ENCODE results near the gene SPATA16. TPM values are rescaled to one million over a fixed set of nuclear protein-coding genes. Genes with fewer than 3 reads are reported as not detected.

SPATA16 gene
- total RNA-seq, 2 donors from 2014 or later = not detected

DNA sequence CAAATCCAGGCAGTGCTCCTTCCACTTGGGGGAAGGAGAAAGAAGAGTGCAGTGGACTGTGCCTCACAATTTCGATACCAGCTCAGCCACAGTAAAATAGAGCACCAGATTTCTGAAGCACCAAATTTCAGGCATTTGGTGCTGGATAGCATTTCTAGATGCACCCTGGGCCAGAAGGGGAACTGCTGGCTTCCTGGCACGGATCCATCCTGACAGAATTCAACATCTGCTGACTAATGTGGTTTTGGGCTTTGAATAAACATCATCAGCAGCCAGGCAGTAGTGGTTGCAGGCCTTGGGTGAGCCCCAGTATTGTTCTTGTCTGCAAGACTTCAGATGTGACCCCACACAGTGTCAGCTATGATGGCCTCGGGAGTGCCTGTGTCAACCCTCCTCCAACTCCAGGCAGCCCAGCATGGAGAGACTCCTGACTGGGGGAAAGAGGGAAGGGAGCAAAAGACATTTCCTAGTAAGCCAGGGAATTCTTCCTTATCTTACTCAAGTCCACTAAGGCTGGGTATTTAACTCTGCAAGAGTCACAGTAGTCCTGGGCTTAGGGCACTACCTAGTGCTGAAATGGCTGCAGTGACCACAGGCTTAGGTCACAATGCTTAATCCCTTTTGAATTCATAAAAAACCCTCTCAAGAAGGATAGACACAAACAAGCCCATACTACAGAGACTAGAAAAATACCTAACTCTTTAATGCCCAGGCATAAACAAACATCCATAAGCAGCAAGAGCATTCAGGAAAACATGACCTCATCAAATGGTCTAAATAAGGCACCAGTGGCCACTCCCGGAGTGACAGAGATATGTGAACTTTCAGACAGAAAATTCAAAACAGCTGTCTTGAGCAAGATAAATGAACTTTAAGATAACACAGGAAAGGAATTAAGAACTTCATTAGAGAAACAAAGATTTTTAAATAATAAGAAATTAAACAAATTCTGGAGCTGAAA is 74.7 kb downstream of the SPATA16 start:
- Histone ChIP-seq H3K4me3 (ENCODE audit: low read length) (no peak overlapping the region), H3K36me3 (ENCODE audit: control insufficient read depth, insufficient read depth, low read length) (no peaks in the 10 kb centered on the region), H3K4me1 (ENCODE audit: control insufficient read depth, insufficient read depth, low read length) (no peaks in the 10 kb centered on the region), H3K9me3 (ENCODE audit: control insufficient read depth, low read length) (no peaks in the 10 kb centered on the region), H3K9ac (ENCODE audit: extremely low read depth, low read length, poor library complexity, severe bottlenecking) (no peak overlapping the region), H3K27me3 (ENCODE audit: control insufficient read depth, insufficient read depth, low read length, poor library complexity, severe bottlenecking) (no peaks in the 10 kb centered on the region), H3K27ac (ENCODE audit: low read depth, low read length) (no peak overlapping the region)
- H3K4me1 Mint-ChIP-seq = peaks cover 5% of the 10 kb centered on the region
- H3K27ac Mint-ChIP-seq = no peak overlapping the region
- H3K4me3 Mint-ChIP-seq = no peak overlapping the region
- no peaks in the 10 kb centered on the region for H3K36me3 Mint-ChIP-seq (ENCODE audit: low read depth)
- no peaks in the 10 kb centered on the region for H3K27me3 Mint-ChIP-seq (ENCODE audit: insufficient read depth)
- 50 to 69% methylated on average over 2 to 4 of the region's 4 CpGs for WGBS, 2 experiments (ENCODE audit: insufficient coverage in 1 of 2, insufficient read length in 1 of 2)
- peaks cover 2% of the 10 kb centered on the region for H3K9me3 Mint-ChIP-seq
- no peak for DNase-seq
- peak; percentile 38 for TF ChIP-seq CTCF (conservative IDR thresholded peaks at IDR 0.05)

GRCh38 chr3:173065543-173065981 is 75.5 kb downstream of the SPATA16 start:
- Histone ChIP-seq H3K4me1 (ENCODE audit: control insufficient read depth, insufficient read depth, low read length) (no peaks in the 10 kb centered on the region), H3K9me3 (ENCODE audit: control insufficient read depth, low read length) (no peaks in the 10 kb centered on the region)

DNA sequence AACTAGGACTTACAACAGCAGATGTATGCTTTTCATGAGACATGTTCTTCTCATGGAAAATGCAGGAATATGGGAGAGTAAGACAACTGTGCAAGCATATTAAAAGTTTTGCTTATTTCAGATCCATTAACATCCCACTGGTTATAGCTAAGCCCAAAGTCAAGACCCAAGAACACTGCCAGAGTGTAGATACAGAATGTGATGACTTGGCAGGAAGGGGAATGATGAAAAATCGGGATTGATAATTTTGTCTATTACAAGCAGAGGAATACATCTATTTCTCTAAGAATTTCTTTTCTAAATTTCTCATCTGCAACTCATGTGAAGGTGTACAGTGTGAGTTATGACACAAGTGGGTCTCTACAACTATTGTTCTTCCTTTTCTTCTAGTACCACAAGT is 76.4 kb downstream of the SPATA16 start:
- H3K36me3 Mint-ChIP-seq (ENCODE audit: low read depth) = no peaks in the 10 kb centered on the region
- Histone ChIP-seq H3K4me3 (ENCODE audit: low read length) (no peak overlapping the region), H3K9me3 (ENCODE audit: control insufficient read depth, low read length) (no peaks in the 10 kb centered on the region), H3K4me1 (ENCODE audit: control insufficient read depth, insufficient read depth, low read length) (no peaks in the 10 kb centered on the region), H3K9ac (ENCODE audit: extremely low read depth, low read length, poor library complexity, severe bottlenecking) (no peak overlapping the region), H3K27me3 (ENCODE audit: control insufficient read depth, insufficient read depth, low read length, poor library complexity, severe bottlenecking) (no peaks in the 10 kb centered on the region), H3K36me3 (ENCODE audit: control insufficient read depth, insufficient read depth, low read length) (no peaks in the 10 kb centered on the region), H3K27ac (ENCODE audit: low read depth, low read length) (no peak overlapping the region)
- H3K4me1 Mint-ChIP-seq = peaks cover 6% of the 10 kb centered on the region
- no peaks in the 10 kb centered on the region for H3K27me3 Mint-ChIP-seq (ENCODE audit: insufficient read depth)
- H3K27ac Mint-ChIP-seq = no peak overlapping the region
- no peak for TF ChIP-seq CTCF (conservative IDR thresholded peaks at IDR 0.05)
- H3K4me3 Mint-ChIP-seq = no peak overlapping the region
- no peak for DNase-seq
- no peaks in the 10 kb centered on the region for H3K9me3 Mint-ChIP-seq
- WGBS, 2 experiments (ENCODE audit: insufficient coverage in 1 of 2, insufficient read length in 1 of 2) = no CpG with 5 or more reads among the region's 1 CpG

More at GRCh38 chr3:173065543-173065981, 75.5 kb downstream of the SPATA16 start:
- Mint-ChIP-seq H3K4me3 (no peak overlapping the region), H3K4me1 (peaks cover 5% of the 10 kb centered on the region), H3K36me3 (ENCODE audit: low read depth) (no peaks in the 10 kb centered on the region), H3K27ac (no peak overlapping the region), H3K9me3 (no peaks in the 10 kb centered on the region), H3K27me3 (ENCODE audit: insufficient read depth) (no peaks in the 10 kb centered on the region)
- no peak overlapping the region for H3K4me3 ChIP-seq (ENCODE audit: low read length)
- no peaks in the 10 kb centered on the region for H3K27me3 ChIP-seq (ENCODE audit: control insufficient read depth, insufficient read depth, low read length, poor library complexity, severe bottlenecking)
- no peak for TF ChIP-seq CTCF (conservative IDR thresholded peaks at IDR 0.05)
- DNase-seq = no peak
- no peak overlapping the region for H3K9ac ChIP-seq (ENCODE audit: extremely low read depth, low read length, poor library complexity, severe bottlenecking)
- no peaks in the 10 kb centered on the region for H3K36me3 ChIP-seq (ENCODE audit: control insufficient read depth, insufficient read depth, low read length)
- 78 to 97% methylated on average over 3 of the region's 3 CpGs for WGBS, 2 experiments (ENCODE audit: insufficient coverage in 1 of 2, insufficient read length in 1 of 2)
- H3K27ac ChIP-seq (ENCODE audit: low read depth, low read length) = no peak overlapping the region

Measured in endodermal cell (in vitro differentiated cells).